ENCODE measurements around the gene CALML4.

The CALML4 gene, protein sequence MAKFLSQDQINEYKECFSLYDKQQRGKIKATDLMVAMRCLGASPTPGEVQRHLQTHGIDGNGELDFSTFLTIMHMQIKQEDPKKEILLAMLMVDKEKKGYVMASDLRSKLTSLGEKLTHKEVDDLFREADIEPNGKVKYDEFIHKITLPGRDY

GRCh38 chr15:68204776-68205557, at the start of gene CALML4:
TSS of gene CALML4 (minus strand) at chr15:68205332. CDS start at chr15:68205247, 85 bp downstream.
- Histone ChIP-seq H3K9ac (ENCODE audit: insufficient read length, low read depth) (peak within 1 kb of the TSS; percentile 25), H3K27me3 (ENCODE audit: insufficient read depth, insufficient read length) (no peaks in the 10 kb centered on the region), H3K4me3 (ENCODE audit: insufficient read length, low read depth) (no peak within 1 kb of the TSS), H3K9me3 (ENCODE audit: insufficient read depth, low read length) (no peaks in the 10 kb centered on the region), H3K4me1 (ENCODE audit: insufficient read depth, insufficient read length) (peaks cover 32% of the 10 kb centered on the region), H3K36me3 (ENCODE audit: insufficient read depth, insufficient read length, low read length) (peaks cover 53% of the 10 kb centered on the region)
- no peak for TF ChIP-seq YY1 (IDR thresholded peaks at IDR 0.05; ENCODE audit: insufficient read depth, insufficient read length)
- TF ChIP-seq ZNF274 (IDR thresholded peaks at IDR 0.05; ENCODE audit: low read depth, low read length), result no peak
- TF ChIP-seq SUZ12 (IDR thresholded peaks at IDR 0.05; ENCODE audit: extremely low read depth, insufficient read depth, insufficient read length), result no peak
- no peak for DNase-seq (ENCODE audit: low read depth, low spot score)

- TF ChIP-seq SUZ12 (IDR thresholded peaks at IDR 0.05; ENCODE audit: extremely low read depth, insufficient read depth, insufficient read length) (no peak), ZNF274 (IDR thresholded peaks at IDR 0.05; ENCODE audit: low read depth, low read length) (no peak), YY1 (IDR thresholded peaks at IDR 0.05; ENCODE audit: insufficient read depth, insufficient read length) (no peak)
- Histone ChIP-seq H3K9me3 (ENCODE audit: insufficient read depth, low read length) (no peaks in the 10 kb centered on the region), H3K4me1 (ENCODE audit: insufficient read depth, insufficient read length) (no peaks in the 10 kb centered on the region), H3K9ac (ENCODE audit: insufficient read length, low read depth) (no peak overlapping the region), H3K36me3 (ENCODE audit: insufficient read depth, insufficient read length, low read length) (no peaks in the 10 kb centered on the region), H3K4me3 (ENCODE audit: insufficient read length, low read depth) (no peak overlapping the region), H3K27me3 (ENCODE audit: insufficient read depth, insufficient read length) (no peaks in the 10 kb centered on the region)
- peak; percentile 48 for DNase-seq (ENCODE audit: low read depth, low spot score)
These were observed 47.9 kb upstream of the CALML4 start for GRCh38 chr15:68252925-68253534.

DNA sequence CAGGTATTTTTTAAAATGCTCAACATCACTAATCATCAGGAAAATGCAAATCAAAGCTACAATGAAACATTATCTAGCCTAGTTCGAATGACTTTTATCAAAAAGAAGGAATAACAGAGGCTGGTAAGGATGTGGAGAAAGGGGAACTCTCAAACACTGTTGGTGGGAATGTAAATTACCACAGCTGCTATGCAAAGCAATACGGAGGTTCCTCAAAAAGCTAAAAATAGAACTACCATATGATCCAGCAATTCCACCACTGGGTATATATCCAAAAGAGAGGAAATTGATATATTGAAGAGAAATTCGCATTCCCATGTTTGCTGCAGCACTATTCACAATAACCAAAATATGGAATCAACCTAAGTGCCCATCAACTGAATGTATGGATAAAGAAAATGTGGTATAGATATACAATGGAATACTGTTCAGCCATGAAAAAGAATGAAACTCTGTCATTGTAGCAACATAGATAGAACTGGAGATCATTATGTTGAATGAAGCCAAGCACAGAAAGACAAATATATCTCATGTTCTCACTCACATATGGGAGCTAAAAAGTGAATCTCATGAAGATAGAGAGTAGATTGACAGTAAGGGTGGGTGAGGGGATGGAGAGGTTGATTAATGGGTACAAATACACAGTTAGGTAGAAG, 44.1 kb upstream of the CALML4 start:
- Histone ChIP-seq H3K9ac (ENCODE audit: insufficient read length, low read depth) (no peak overlapping the region), H3K4me3 (ENCODE audit: insufficient read length, low read depth) (no peak overlapping the region), H3K27me3 (ENCODE audit: insufficient read depth, insufficient read length) (no peaks in the 10 kb centered on the region), H3K9me3 (ENCODE audit: insufficient read depth, low read length) (peaks cover 6% of the 10 kb centered on the region), H3K4me1 (ENCODE audit: insufficient read depth, insufficient read length) (no peaks in the 10 kb centered on the region), H3K36me3 (ENCODE audit: insufficient read depth, insufficient read length, low read length) (no peaks in the 10 kb centered on the region)
- DNase-seq (ENCODE audit: low read depth, low spot score), result no peak
- no peak for TF ChIP-seq YY1 (IDR thresholded peaks at IDR 0.05; ENCODE audit: insufficient read depth, insufficient read length)
- no peak for TF ChIP-seq SUZ12 (IDR thresholded peaks at IDR 0.05; ENCODE audit: extremely low read depth, insufficient read depth, insufficient read length)
- no peak for TF ChIP-seq ZNF274 (IDR thresholded peaks at IDR 0.05; ENCODE audit: low read depth, low read length)

- Histone ChIP-seq H3K9me3 (ENCODE audit: insufficient read depth, low read length) (peaks cover 10% of the 10 kb centered on the region), H3K36me3 (ENCODE audit: insufficient read depth, insufficient read length, low read length) (no peaks in the 10 kb centered on the region), H3K4me1 (ENCODE audit: insufficient read depth, insufficient read length) (no peaks in the 10 kb centered on the region), H3K4me3 (ENCODE audit: insufficient read length, low read depth) (no peak overlapping the region), H3K9ac (ENCODE audit: insufficient read length, low read depth) (no peak overlapping the region), H3K27me3 (ENCODE audit: insufficient read depth, insufficient read length) (no peaks in the 10 kb centered on the region)
- TF ChIP-seq ZNF274 (IDR thresholded peaks at IDR 0.05; ENCODE audit: low read depth, low read length) (no peak), YY1 (IDR thresholded peaks at IDR 0.05; ENCODE audit: insufficient read depth, insufficient read length) (no peak), SUZ12 (IDR thresholded peaks at IDR 0.05; ENCODE audit: extremely low read depth, insufficient read depth, insufficient read length) (no peak)
- no peak for DNase-seq (ENCODE audit: low read depth, low spot score)
These were observed 39.1 kb upstream of the CALML4 start for GRCh38 chr15:68244235-68244634.

GRCh38 chr15:68241088-68241935, 36.2 kb upstream of the CALML4 start:
- Histone ChIP-seq H3K4me3 (ENCODE audit: insufficient read length, low read depth) (no peak overlapping the region), H3K4me1 (ENCODE audit: insufficient read depth, insufficient read length) (no peaks in the 10 kb centered on the region), H3K9ac (ENCODE audit: insufficient read length, low read depth) (no peak overlapping the region), H3K27me3 (ENCODE audit: insufficient read depth, insufficient read length) (no peaks in the 10 kb centered on the region), H3K9me3 (ENCODE audit: insufficient read depth, low read length) (peaks cover 10% of the 10 kb centered on the region), H3K36me3 (ENCODE audit: insufficient read depth, insufficient read length, low read length) (no peaks in the 10 kb centered on the region)
- no peak for DNase-seq (ENCODE audit: low read depth, low spot score)
- TF ChIP-seq YY1 (IDR thresholded peaks at IDR 0.05; ENCODE audit: insufficient read depth, insufficient read length) (no peak), ZNF274 (IDR thresholded peaks at IDR 0.05; ENCODE audit: low read depth, low read length) (no peak), SUZ12 (IDR thresholded peaks at IDR 0.05; ENCODE audit: extremely low read depth, insufficient read depth, insufficient read length) (no peak)

DNA sequence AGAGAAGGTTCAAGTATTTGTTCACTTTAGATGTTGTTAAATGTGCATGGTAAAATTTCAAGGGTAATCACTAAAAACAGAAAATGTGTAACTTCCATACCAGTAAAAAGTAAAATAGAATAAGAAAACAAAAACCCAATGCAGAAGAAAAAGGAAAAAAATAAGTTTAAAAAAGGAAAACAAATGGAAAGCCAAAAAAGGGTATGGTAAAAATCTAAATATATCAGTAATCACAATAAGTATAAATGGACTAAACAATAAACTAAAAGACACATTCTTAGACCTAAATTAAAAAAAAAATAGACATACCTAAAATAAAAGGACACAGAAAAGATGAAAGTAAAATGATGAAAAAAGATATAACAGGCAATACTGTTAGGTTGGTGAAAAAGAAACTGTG, 33.9 kb upstream of the CALML4 start:
- H3K9ac ChIP-seq (ENCODE audit: insufficient read length, low read depth), result no peak overlapping the region
- no peaks in the 10 kb centered on the region for H3K27me3 ChIP-seq (ENCODE audit: insufficient read depth, insufficient read length)
- no peaks in the 10 kb centered on the region for H3K36me3 ChIP-seq (ENCODE audit: insufficient read depth, insufficient read length, low read length)
- TF ChIP-seq ZNF274 (IDR thresholded peaks at IDR 0.05; ENCODE audit: low read depth, low read length), result no peak
- TF ChIP-seq YY1 (IDR thresholded peaks at IDR 0.05; ENCODE audit: insufficient read depth, insufficient read length), result no peak
- no peak for TF ChIP-seq SUZ12 (IDR thresholded peaks at IDR 0.05; ENCODE audit: extremely low read depth, insufficient read depth, insufficient read length)
- no peak for DNase-seq (ENCODE audit: low read depth, low spot score)
- H3K4me1 ChIP-seq (ENCODE audit: insufficient read depth, insufficient read length), result peaks cover 2% of the 10 kb centered on the region
- no peak overlapping the region for H3K4me3 ChIP-seq (ENCODE audit: insufficient read length, low read depth)
- H3K9me3 ChIP-seq (ENCODE audit: insufficient read depth, low read length), result peaks cover 2% of the 10 kb centered on the region
